NCI-H1417 (cell line): Measurements from ENCODE around the gene SCARF2.
A peak's percentile ranks its signal among the peaks of the same experiment; 100 is the strongest.
"Not testable (repeated sequence)": the region's sequence is repeated elsewhere in the genome, so short reads cannot be mapped to it uniquely, and the experiment has no call there.

Experiments used
- DNase-seq, 3 experiments: peaks; one replicate each; lab custom pipeline; 2025; lab: John Stamatoyannopoulos, UW

The SCARF2 gene

DNA sequence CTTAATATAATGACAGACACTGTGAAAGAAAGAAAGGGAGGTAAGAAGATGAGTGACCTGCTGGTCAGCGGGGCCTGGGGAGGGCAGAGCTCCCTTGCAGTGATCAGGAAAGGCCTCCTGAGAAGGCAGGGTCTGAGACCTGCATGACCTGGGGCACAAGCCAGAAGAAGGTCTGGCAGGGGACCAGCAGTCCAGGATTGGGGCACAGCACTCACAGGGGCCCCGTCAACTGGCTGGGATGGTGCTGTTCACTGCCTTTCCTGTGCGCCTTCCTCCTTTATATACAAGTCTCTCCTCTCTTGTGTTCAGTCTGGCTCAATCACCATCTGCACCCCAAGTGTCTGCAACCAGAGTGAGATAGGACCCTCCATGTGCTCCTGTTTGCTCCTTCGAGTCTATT, 22.2 kb upstream of the SCARF2 start:
- DNase-seq: no peak

DNA sequence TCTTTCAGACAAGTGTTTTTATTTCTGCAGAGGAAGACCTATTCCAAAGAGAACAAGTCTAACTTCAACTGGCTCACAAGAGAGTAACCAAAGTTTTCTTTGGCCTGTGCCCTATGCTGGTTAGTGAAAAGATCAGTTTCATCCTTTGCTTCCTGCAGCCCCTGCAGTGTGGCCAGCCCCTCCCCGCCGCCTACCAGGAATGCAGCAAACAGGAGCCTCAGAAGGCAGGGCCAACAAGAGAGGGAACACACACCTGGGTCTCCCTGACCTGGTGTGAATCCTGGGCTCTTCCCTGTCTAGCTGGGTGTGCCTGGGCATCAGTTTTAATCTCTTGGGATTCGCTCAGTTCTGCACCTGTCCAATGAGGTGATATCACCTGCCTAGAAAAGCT, 21.5 kb upstream of the SCARF2 start:
- DNase-seq: no peak

DNA sequence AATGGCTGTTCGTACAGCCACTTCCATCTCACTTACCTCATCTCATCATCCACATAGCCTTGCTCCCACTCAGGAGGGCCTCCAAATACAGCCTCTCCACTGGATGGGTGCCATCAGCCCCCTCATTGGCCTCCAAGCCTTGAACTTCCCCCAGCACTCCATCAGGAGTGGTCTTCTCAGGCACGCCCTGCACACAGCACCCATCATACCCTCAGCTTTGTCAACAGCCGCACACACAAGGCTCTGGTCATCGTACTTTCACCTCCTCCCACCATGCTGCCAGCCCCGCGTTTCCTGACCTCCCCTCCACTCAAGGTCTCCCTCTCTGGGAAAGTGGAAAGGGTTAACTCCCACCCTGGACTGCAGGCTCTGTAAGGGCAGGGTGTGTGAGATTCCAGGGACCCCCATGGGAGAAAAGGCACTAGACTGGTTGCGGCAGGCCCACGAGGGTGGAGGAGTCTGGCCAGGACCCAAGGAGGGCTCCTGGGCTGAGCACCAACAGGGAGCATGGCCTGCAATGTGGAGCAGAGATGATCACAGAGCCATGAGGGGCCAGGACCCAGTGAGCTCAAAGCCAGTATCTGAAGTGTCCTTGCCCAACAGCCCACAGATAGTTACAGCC, 21.0 kb upstream of the SCARF2 start:
- no peak for DNase-seq

DNA sequence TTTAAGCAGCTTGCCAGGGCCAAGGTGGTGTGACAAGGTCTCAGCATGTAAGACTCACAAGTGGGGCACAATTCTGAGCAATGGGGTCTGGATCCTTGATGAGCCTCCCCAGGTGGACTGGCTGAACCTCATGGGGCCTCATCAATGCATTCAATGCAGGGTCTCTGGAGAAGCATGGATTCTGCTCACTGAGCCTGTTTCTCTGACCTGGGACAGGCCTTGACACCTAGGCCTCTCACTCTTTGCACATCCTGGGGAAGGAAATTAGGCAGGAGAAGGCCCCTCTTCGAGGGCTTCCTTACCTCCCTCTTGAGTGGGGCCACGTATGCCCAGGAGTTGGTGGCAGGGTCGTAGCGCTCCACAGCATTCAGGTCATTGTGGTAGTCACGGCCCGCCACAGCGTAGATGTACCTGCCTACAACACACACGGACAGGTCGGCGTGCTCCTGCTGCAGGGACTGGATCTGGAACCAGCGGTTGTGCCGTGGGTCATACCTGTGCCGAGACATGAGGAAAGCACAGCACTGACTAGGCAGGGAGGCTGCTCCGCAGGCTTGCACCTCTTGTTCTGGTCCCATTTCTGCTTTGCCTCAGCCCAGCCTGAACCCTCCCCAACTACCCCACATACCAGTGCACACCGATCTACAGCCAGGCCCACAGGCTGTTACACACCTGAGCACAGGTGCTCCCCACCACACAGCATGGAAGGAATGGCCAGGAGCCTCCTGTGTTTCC, 20.0 kb upstream of the SCARF2 start:
- no peak for DNase-seq

DNA sequence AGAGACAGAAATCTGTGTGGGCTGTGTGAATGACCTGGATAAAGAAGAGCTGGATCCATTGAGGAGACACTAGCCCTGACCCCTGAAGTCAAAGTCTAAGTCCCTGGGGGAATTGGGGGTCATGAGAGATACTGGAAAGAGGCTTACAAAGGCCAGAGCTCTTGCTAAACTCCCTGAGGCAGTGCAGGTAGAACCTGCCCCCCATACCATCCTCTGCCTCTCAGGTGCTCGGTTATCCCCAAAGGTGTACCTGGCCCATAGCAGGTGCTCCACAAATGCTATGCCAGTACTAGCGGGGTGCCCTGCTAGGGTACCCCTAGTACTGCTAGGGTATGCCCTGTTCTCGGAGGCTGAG, 19.1 kb upstream of the SCARF2 start:
- no peak for DNase-seq

DNA sequence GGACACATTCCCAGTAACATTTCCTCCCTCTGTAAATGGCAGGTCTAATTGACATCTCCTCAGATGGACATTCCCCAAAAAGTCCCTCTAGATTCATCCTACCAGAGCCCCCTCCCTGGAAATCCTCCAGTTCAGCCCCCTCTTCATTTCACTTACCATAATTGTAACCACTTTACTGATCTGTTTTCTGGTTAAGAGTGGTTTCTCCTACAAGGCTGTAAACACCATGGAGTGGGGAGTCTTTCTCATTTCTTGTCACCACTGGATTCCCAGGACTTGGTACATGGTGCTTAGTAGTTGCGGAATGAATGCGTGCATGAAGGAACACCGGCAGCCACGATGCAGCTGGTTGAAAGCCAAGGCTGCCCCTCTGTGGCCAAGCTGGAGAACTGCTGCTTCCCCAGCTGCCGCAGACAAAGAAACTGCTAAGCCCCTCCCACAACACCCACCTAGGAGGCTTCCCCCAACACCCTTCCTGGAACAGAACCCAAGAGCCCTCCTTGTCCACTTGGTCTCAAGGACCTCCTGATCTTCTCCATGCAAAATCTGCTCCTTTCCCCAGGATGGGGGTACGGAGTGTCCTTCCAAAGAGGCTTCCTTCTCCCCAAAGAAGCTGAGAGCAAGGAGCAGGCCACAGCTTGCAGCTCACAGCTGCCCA, 18.6 kb upstream of the SCARF2 start:
- DNase-seq: peak; percentile 26 to 74 (median 51)

DNA sequence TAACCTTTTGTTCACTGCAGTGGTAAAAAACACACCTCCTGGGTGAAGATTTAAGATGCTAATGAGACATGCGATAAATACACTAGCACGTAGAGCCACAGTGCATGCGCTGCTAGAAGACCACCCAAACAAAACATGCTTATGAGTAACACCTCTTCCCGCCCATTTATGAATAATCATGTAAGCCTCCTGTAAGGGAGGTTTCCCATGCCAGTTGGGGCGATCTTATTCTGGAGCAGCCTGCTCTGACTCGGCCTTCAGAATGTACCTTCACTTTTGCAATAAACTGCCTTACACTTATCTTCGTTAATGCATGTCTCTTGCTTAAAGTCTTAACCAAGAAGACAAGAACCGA, 18.1 kb upstream of the SCARF2 start:
- DNase-seq: no peak

DNA sequence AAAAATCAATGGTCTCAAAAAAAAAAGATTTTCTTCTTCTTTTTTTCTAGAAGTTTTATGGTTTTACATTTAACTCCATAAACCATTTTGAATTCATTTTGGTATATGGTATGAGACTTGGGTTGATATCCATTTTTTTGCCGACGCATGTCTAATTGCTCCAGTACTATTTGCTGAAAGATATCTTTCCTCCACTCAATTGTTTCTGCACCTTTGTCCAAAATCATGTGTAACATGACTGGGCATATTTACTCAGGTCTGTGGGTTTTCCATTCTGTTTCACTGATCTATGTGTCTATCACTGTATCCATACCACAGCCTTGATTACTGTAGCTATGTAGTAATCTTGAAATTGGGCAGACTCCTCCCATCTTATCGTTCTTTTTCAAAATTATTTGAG, 15.6 kb upstream of the SCARF2 start:
- no peak for DNase-seq

DNA sequence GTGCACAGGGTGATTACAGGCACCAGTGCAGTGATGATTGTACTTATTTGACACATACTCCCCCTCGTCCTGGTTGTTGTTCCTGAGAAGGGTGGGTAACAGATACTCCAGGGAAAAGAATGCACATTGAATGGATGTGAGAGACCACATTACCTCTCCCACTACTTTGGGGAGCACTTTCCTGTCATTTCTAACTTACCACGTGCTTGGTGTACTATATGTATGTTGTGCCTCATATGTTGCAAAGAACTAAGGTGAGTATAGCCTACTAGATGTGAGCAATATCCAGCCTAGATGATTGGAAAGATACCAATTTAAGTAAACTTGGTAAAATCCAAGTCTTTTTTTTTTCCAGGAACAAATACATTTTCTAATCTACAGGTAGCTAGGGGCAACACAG, 14.3 kb upstream of the SCARF2 start:
- DNase-seq: no peak

DNA sequence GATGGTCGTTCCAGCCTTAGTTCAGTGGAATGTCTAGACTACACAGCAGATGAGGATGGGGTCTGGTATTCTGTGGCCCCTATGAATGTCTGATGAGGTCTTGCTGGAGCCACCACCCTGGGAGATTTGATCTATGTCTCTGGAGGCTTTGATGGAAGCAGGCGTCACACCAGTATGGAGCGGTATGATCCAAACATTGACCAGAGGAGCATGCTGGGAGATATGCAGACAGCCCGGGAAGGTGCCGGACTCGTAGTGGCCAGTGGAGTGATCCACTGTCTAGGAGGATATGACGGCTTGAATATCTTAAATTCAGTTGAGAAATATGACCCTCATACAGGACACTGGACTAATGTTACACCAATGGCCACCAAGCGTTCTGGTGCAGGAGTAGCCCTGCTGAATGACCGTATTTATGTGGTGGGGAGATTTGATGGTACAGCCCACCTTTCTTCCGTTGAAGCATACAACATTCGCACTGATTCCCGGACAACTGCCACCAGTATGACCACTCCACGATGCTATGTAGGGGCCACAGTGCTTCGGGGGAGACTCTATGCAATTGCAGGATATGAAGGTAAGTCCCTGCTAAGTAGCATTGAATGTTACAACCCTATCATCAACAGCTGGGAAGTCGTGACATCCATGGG, 13.6 kb upstream of the SCARF2 start:
- DNase-seq: not testable (repeated sequence)

DNA sequence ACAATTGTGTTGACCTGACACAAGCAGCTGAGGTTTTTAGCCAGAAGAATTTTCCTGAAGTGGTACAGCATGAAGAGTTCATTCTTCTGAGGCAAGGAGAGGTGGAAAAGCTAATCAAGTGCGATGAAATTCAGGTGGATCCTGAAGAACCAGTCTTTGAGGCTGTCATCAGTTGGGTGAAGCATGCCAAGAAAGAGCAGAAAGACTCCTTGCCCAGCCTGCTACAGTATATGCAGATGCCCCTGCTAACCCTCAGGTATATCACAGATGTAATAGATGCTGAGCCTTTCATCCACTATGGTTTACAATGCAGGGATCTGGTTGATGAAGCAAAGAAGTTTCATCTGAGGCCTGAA, 12.9 kb upstream of the SCARF2 start:
- no peak for DNase-seq

DNA sequence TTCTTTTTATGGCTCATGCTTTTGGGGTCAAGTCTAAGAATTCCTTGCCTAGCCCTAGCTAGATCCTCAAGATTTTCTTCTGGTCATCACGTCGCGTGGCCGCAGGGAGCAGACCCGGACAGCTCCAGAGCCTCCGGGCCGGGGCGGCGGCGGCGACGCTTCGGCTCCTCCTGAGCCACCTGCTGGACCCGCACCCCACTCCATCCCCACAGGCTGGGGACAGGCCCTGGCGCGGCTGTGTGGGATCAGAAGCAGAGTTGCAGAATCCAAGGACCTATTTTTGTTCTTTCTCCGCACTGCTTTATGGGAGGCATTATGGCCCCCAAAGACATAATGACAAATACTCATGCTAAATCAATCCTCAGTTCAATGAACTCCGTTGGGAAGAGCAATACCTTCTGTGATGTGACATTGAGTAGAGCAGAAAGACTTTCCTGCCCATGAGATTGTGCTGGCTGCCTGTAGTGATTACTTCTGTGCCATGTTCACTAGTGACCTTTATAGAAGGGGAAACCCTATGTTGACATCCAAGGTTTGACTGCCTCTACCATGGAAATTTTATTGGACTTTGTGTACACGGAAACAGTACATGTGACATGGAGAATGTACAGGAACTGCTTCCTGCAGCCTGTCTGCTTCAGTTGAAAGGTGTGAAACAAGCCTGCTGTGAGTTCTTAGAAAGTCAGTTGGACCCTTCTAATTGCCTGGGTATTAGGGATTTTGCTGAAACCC, 12.4 kb upstream of the SCARF2 start:
- no peak for DNase-seq

DNA sequence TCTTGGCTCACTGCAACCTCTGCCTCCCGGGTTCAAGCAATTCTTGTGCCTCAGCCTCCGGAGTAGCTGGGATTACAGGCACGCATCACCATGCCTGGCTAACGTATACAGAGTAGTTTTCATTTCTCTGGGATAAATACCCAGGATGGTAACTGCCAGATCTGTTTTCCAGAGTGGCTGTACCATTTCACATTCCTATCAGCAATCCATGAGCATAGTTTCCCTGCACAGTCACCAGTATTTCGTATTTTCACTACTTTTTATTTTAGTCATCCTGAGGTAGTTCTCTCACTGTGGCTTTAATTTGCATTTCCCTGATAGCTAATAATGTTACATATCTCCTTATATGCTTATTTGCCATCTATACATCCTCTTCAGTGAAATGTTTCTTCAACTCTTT, 11.0 kb upstream of the SCARF2 start:
- no peak for DNase-seq

DNA sequence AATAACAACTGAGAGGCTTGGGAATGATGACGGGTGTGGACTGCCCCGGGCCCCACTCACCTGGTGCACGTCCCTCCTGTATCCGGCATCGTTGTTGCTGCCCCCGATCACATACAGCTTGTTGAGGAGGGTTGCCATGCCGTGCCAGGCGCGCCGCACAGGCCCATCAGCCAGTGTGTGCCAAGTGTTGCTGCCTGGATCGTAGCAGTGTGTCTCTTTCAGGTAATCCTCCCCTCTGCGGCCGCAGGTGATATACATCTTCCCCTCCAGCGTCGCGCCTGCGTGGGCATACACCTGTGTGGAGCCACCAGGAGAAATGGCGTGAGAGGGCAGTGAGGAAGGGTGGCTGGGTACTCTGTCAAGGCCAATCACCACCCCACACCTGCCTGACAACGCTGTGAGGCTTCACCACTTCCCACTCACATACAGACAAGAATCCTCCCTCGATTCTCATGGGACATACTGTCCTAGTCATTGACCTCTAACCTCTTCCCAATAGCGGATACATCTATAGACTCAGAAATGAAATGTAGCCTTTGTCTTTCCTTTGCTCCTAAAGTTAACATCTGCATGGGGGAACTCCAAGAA, 8.9 kb upstream of the SCARF2 start:
- DNase-seq: no peak

DNA sequence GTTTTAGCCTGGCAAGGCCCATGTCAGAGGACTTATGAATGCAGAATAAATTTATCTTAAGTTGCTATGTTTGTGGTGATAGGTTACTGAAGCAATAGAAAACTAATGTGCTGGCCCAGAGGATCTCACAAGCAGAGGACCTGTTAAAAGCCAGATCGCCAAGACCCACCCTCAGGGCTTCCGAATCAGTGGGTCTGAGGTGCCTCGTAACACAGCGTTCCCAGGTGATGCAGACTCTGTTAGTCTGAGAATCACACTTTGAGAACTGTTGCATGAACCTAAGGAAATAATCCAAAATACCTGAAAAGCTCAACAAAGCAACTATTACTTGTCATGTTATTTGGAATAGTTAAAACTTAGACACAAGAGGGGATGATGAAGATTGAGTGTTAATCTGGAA, 6.7 kb upstream of the SCARF2 start:
- DNase-seq: no peak

DNA sequence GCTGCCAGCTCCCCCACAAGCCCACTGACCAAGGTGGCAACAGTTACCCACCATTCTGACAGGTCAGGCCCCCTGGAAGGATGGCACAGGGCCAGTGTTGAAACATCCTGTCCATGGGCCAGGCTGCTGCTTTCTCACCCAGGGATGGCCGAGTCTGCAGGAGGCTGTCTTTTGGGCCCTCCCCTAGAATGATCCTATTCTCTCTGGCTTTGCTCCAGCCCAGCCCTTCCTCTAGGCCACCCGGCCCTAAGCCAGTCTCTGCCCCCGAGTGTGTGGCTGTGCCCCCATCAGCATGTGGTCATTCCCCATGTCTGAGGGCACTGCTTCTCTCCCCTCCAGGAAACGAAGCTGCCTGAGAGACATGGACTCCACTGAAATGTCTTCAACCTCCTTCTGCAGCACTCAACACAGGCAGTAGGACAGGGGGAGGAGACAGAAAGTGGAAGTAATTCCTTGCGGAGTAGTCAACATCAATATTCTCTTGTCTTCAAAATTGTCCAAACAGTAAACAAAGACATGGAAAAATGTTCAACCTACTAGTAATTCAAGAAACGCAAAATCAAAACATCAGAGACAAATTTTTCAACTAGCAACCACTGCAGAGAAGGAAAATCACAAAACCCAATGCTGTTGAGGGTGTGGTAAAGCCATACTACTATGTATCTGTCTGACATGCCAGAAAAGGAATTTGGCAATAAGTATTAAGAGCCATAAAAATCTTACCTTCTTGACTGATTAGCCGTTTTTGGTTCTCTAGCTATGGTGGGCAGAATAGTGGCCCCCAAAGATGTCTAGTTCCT, 5.1 kb upstream of the SCARF2 start:
- no peak for DNase-seq

DNA sequence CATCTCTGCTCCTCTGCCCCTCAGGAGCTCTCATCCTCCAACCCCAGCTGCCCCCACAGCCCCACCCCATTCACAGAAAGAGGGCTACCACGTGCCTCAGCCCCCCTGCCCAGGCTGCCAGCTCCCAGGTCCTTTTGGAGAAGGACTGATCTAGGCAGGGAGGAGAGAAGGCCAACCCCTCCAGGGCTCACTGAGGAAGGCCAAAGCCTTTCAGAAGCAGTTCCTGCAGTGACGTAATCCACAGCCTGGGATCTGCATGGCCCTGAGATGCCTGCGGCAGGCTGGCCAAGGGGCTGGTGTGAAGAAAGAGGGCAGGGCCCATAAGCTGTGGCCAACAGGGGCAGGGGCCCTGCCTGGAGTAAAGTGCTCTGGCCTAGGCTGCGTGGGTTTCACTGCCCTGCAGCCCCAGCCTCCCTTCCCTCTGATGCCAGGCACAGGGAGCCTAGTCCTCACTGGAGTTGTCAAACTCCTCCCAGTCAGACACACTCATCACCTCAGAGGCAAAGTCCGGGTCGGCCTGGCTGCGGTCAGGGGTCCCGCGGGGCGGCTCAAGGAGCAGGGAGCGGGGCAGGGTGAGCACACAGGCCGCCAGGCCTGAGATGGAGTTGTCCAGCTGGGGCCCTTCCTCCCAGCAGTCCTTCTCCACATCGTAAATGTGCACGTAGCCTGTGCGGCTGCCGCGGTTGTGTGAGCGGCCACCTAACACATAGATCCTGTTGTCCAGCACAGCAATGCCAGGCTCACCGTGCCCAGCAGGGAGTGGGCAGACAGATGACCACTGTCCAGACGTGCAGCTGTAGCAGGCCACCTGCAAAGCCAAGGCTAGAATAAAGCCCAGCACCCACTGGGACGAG, 4.2 kb upstream of the SCARF2 start:
- DNase-seq: no peak

DNA sequence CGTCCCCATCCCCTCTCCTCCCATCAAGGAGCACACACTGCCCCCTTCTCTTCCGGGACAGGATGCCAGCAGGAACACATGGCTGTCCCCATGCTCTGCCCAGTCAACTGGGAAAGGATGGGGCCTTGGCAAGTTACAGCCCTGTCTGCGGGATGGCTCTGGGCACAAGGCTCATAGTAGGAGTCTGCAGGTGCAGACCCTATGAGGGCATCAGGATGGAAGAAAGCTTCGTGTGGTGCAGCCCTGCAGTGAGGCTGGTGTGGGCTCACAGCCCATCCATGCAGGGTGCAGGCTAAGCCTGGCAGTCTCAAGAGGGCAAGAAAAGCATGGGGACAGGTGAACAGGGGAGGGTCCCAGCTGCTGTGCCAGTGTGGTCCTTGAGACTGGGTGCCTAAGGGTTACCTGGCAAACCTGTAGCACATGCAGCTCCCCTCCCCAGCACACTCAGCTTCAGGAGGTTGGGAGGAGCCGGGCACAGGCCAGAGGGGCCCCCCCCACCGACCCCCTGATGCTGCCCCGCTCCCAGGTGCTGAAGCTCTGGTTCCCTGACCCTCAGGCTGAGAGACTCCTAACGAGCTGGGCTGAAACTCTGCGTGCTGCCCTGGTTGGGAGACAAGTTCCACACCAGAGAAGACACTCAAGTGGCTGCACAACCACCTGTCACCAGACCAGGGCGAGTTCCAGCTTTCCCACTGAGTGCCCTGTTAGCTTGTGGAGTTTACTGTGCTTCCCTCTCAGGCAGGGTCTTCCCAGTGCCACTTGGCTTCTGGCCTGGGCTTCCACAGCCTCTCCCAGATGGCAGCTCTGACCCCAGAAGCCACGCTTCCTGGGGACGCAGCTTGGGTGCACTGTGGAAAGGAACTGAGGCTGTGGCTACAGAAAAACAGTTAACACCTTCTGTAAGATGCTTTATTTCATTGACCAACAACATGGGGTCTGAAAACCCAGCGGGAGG, 3.3 kb upstream of the SCARF2 start:
- DNase-seq: no peak

DNA sequence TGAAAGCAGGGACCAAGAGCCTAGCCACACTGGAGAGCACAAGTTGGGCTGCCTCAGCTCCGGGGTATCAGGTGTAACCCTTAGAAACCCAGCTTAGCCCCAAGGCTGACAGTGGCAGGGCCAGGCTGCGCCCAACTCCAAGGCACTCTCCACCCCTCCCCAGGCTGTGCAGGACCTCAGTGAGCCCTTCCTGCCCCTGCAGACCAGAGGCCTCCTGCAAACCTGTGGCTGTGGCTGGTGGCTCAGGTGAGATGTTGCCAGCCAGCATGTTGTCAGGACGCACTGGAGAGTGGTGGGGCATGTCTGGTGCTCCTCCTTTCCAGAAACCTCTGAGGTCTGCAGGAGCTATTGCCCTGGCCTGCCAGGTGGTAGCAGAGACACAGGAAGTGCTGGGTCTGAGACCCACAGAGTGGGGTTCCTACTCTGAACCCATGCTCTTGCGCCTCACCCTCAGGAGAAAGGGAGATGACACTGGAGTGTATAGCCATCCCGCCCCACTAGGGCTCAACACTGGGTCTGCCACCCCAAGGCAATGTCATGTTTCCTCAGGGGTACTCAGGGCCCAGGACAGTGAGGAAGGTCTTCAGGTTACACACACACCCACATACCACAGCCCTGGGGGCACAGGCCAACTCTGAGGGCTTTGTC, 2.4 kb upstream of the SCARF2 start:
- DNase-seq: no peak
